Measurements from ENCODE around the gene CTH.
"Not testable (repeated sequence)": the region's sequence is repeated elsewhere in the genome, so short reads cannot be mapped to it uniquely, and the experiment has no call there.

Gene CTH

GRCh38 chr1:70411360-70411844 lies 334 bp downstream of the CTH start:
- no peak for DNase-seq

GRCh38 chr1:70415882-70416281 lies 4.8 kb downstream of the CTH start:
- no peak for DNase-seq

GRCh38 chr1:70418973-70419734 lies 8.1 kb downstream of the CTH start:
- DNase-seq: not testable (repeated sequence)

GRCh38 chr1:70420320-70420719 lies 9.3 kb downstream of the CTH start:
- DNase-seq: no peak

GRCh38 chr1:70426154-70427131 lies 15.4 kb downstream of the CTH start:
- DNase-seq: no peak

GRCh38 chr1:70427976-70428375 lies 16.9 kb downstream of the CTH start:
- no peak for DNase-seq

- DNase-seq: no peak
Observed at GRCh38 chr1:70429219-70429618, 18.2 kb downstream of the CTH start.

GRCh38 chr1:70429757-70430156 lies 18.7 kb downstream of the CTH start:
- no peak for DNase-seq

GRCh38 chr1:70431317-70431716 lies 20.2 kb downstream of the CTH start:
- no peak for DNase-seq

GRCh38 chr1:70431874-70432273 lies 20.8 kb downstream of the CTH start:
- DNase-seq: no peak

- DNase-seq: no peak
Observed at GRCh38 chr1:70434253-70434859, 23.3 kb downstream of the CTH start.

GRCh38 chr1:70436622-70437251 lies 25.7 kb downstream of the CTH start:
- DNase-seq: no peak

- DNase-seq: no peak
Observed at GRCh38 chr1:70438529-70438928, 27.5 kb downstream of the CTH start.

GRCh38 chr1:70440642-70441391 lies 29.7 kb downstream of the CTH start:
- no peak for DNase-seq

GRCh38 chr1:70441392-70442035 lies 30.4 kb downstream of the CTH start:
- DNase-seq: no peak

GRCh38 chr1:70442490-70442889 lies 31.4 kb downstream of the CTH start:
- no peak for DNase-seq

GRCh38 chr1:70443739-70444138 lies 32.7 kb downstream of the CTH start:
- DNase-seq: no peak

- DNase-seq: no peak
Observed at GRCh38 chr1:70449049-70449448, 38.0 kb downstream of the CTH start.

- DNase-seq: not testable (repeated sequence)
Observed at GRCh38 chr1:70452164-70452939, 41.3 kb downstream of the CTH start.

- no peak for DNase-seq
Observed at GRCh38 chr1:70455291-70455690, 44.2 kb downstream of the CTH start.

- no peak for DNase-seq
Observed at GRCh38 chr1:70458131-70458530, 47.1 kb downstream of the CTH start.
